ENCODE data around the gene ATE1.
"Not testable (repeated sequence)": the region's sequence is repeated elsewhere in the genome, so short reads cannot be mapped to it uniquely, and the experiment has no call there.

DNA sequence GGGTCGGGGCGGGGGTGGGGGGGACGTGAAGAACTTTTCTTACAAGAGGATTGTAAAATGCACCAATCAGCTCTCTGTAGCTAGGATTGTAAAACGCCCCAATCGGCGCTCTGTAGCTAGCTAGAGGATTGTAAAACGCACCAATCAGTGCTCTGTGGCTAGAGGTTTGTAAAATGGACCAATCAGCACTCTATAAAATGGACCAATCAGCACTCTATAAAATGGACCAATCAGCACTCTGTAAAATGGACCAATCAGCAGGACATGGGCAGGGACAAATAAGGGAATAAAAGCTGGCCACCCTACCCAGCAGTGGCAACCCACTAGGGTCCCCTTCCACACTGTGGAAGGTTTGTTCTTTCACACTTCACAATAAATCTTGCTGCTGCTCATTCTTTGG, 9.0 kb downstream of the ATE1 start:
- TF ChIP-seq, protein P1, sequence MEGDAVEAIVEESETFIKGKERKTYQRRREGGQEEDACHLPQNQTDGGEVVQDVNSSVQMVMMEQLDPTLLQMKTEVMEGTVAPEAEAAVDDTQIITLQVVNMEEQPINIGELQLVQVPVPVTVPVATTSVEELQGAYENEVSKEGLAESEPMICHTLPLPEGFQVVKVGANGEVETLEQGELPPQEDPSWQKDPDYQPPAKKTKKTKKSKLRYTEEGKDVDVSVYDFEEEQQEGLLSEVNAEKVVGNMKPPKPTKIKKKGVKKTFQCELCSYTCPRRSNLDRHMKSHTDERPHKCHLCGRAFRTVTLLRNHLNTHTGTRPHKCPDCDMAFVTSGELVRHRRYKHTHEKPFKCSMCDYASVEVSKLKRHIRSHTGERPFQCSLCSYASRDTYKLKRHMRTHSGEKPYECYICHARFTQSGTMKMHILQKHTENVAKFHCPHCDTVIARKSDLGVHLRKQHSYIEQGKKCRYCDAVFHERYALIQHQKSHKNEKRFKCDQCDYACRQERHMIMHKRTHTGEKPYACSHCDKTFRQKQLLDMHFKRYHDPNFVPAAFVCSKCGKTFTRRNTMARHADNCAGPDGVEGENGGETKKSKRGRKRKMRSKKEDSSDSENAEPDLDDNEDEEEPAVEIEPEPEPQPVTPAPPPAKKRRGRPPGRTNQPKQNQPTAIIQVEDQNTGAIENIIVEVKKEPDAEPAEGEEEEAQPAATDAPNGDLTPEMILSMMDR (IDR thresholded peaks at IDR 0.05), result not testable (repeated sequence)
- not testable (repeated sequence) for TF ChIP-seq POLR2A (IDR thresholded peaks at IDR 0.05)

All from uterus (tissue), 2 donors.